Measurements from ENCODE around the gene IGF2R.
"Not testable (repeated sequence)": the region's sequence is repeated elsewhere in the genome, so short reads cannot be mapped to it uniquely, and the experiment has no call there.

The IGF2R gene

DNA sequence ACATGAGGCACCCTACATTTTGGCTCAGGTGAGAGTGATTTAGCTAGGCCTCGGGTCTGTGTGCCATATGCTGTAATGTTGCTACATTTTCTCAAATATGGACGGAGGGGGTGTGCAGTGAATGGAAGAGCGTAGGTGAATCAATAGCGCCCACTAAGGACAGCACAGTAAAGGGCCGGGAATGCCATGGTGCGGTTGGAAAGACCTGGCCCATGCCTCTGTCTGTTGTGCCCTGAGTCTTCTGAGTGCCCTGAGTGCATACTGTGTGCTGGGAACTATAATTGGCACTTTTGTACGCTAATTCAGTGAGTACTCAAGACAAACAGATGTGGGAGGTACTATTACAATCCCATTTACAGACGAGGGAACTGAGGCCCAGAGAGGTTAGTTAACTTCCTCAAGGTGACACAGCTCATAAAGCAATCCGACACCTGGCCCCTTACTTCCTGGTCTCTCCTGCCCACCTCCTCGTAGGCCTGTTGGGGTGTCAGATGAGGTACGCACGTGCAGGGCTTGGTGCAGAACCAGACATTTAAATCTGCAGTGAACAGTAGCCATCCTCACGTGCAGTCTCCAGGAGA, 170.0 kb downstream of the IGF2R start:
- TF ChIP-seq CTCF (IDR thresholded peaks at IDR 0.05; ENCODE audit: low read depth, low read length, missing control alignments): no peak
- no peak for DNase-seq (ENCODE audit: low read depth)
- in situ Hi-C loops (cut with HindIII; ENCODE audit: low sequenced_read_pairs): no loop called here
- no peak overlapping the region for H3K4me3 ChIP-seq (ENCODE audit: low read depth, low read length)

- in situ Hi-C loops (cut with HindIII; ENCODE audit: low sequenced_read_pairs): no loop called here
- peak; percentile 71 for DNase-seq (ENCODE audit: low read depth)
- no peak for TF ChIP-seq CTCF (IDR thresholded peaks at IDR 0.05; ENCODE audit: low read depth, low read length, missing control alignments)
- no peak overlapping the region for H3K4me3 ChIP-seq (ENCODE audit: low read depth, low read length)
These were observed 170.6 kb downstream of the IGF2R start for GRCh38 chr6:160139420-160139851.

DNA sequence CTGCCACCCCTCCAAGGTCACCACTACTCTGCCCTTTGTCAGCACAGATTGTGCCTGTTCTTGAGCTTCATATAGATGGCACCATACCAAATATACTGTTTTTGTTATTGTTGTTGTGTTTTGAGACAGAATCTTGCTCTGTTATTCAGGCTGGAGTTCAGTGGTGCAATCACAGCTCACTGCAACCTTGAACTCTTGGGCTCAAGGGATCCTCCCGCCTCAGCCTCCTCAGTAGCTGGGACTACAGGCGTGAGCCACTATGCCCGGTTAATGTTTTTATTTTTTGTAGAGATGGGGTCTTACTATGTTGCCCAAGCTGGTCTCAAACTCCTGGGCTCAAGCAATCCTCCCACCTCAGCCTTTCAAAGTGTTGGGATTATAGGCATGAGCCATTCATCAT, 171.6 kb downstream of the IGF2R start:
- in situ Hi-C loops (cut with HindIII; ENCODE audit: low sequenced_read_pairs); DNase-seq (ENCODE audit: low read depth); H3K4me3 ChIP-seq (ENCODE audit: low read depth, low read length): not testable (repeated sequence)

DNA sequence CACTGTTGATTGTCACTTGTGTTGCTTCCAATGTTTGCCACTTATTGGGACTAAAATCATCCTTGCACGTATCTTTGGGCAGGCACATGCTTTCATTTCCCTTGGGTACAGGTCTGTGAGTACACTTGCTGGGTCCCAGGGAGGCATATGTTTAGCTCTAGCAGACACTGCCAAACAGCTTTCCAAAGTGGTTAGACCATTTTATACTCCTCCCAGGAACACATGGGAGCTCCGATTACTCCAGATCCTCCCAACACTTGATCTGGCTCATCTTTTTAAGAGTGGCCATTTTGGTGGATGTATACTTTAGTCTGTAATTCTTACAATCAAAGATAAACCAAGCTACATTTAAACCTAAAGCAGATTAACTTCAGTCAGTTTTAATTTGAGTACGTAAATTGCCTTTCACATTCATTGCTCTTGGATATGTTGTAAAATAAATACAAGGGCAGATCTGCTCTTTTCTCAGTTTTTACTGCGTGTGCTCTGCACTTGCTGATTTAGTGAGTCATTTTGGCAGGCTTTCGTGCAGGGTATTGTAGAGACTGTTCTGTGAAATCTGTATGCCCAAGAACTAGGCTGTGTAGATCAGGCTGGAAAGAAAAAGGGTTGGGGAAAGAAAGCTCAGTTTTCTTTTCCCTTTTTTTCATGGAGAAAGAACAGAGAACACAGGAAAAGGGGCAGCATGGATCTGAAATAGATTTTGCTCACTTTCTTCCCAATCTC, 172.3 kb downstream of the IGF2R start:
- TF ChIP-seq CTCF (IDR thresholded peaks at IDR 0.05; ENCODE audit: low read depth, low read length, missing control alignments): no peak
- in situ Hi-C loops (cut with HindIII; ENCODE audit: low sequenced_read_pairs): no loop called here
- no peak overlapping the region for H3K4me3 ChIP-seq (ENCODE audit: low read depth, low read length)
- peak; percentile 72 for DNase-seq (ENCODE audit: low read depth)

- DNase-seq (ENCODE audit: low read depth): no peak
- TF ChIP-seq CTCF (IDR thresholded peaks at IDR 0.05; ENCODE audit: low read depth, low read length, missing control alignments): no peak
- H3K4me3 ChIP-seq (ENCODE audit: low read depth, low read length): no peak overlapping the region
- in situ Hi-C loops (cut with HindIII; ENCODE audit: low sequenced_read_pairs): no loop called here
These were observed 173.3 kb downstream of the IGF2R start for GRCh38 chr6:160142115-160142715.

- no peak for DNase-seq (ENCODE audit: low read depth)
- no peak overlapping the region for H3K4me3 ChIP-seq (ENCODE audit: low read depth, low read length)
- in situ Hi-C loops (cut with HindIII; ENCODE audit: low sequenced_read_pairs): no loop called here
- no peak for TF ChIP-seq CTCF (IDR thresholded peaks at IDR 0.05; ENCODE audit: low read depth, low read length, missing control alignments)
These were observed 177.7 kb downstream of the IGF2R start for GRCh38 chr6:160146454-160147145.

Data from astrocyte of the cerebellum (primary cell).